HepG2 (cell line): ENCODE results near the gene PLD1. TPM values are rescaled to one million over a fixed set of nuclear protein-coding genes. Genes with fewer than 3 reads are reported as not detected.

Source experiments
- ATAC-seq: fragments of 200-7000 bp; cut with Tn5 transposase; 3 replicates; pipeline ENCODE4 v1.9.1; 2020; ENCODE audit warnings: mild to moderate bottlenecking, moderate library complexity
- BruUV-seq: library from RNA; stranded (reverse); fragments of 400-500 nt; replicated peaks from 2 replicates; lab custom pipeline; 2021; lab: Mats Ljungman, UMichigan
- CTCF ChIA-PET: fragments of 300-600 bp; formaldehyde crosslinking; extraction: SDS; loops from one replicate; lab custom pipeline; 2021; ENCODE audit warnings: low total read pairs, inconsistent platforms, low intra/inter-chr PET ratio; lab: Yijun Ruan, JAX
- POLR2A ChIA-PET: fragments of 350-600 bp; sonication (Branson Sonifier 250); formaldehyde crosslinking; loops from one replicate; lab custom pipeline; 2020; ENCODE audit warnings: antibody characterized with exemption, inconsistent platforms; lab: Yijun Ruan, JAX
- DNase-seq: peaks from one replicate; pipeline ENCODE4 v3.0.0-alpha.2; 2015; ENCODE audit warnings: low spot score
- FAIRE-seq: peaks from 3 replicates; lab custom pipeline; 2011; peaks lifted over from hg19 to GRCh38; lab: Jason Lieb, UNC
- H2AFZ ChIP-seq: one replicate; pipeline ENCODE4 v1.6.1; 2011; ENCODE audit warnings: low read length, inconsistent platforms
- H3K27ac ChIP-seq: fragments of 300-600 bp; 3 replicates; pipeline ENCODE4 v1.8.0; 2011; ENCODE audit warnings: mixed run types, mild to moderate bottlenecking, mixed read lengths, low read length, inconsistent platforms; ENCODE audit not compliant: insufficient read depth; ENCODE audit errors: extremely low read length
- H3K27me3 ChIP-seq, 2 experiments: fragments of 200-600 bp in 1 of 2; 2 replicates in 1 of 2; 3 replicates in 1 of 2; pipeline versions ENCODE4 v1.6.0 to v1.8.0; 2011; ENCODE audit warnings: low read length in 2 of 2, mild to moderate bottlenecking in 2 of 2, moderate library complexity in 2 of 2, inconsistent platforms in 1 of 2; ENCODE audit not compliant: insufficient read depth in 2 of 2, control insufficient read depth in 1 of 2
- H3K36me3 ChIP-seq, 2 experiments: fragments of 200-600 bp in 1 of 2; replicated peaks in 1 of 2; 2 replicates in 1 of 2; 3 replicates in 1 of 2; pipeline versions ENCODE4 v1.5.1 to v1.8.0; 2011; ENCODE audit warnings: low read length in 2 of 2, inconsistent platforms in 1 of 2; ENCODE audit not compliant: insufficient read depth in 2 of 2, control insufficient read depth in 1 of 2
- H3K4me1 ChIP-seq: 2 replicates; pipeline ENCODE4 v1.5.1; 2012; ENCODE audit warnings: low read length, inconsistent platforms; ENCODE audit not compliant: insufficient read depth
- H3K4me2 ChIP-seq: 2 replicates; pipeline ENCODE4 v1.6.0; 2011; ENCODE audit warnings: low read depth, low read length, inconsistent platforms
- H3K4me3 ChIP-seq, 3 experiments: fragments of 200-600 bp in 1 of 3; sonication (generic), shearing (Covaris generic) in 1 of 3; replicated peaks in 1 of 3; 2 replicates each; pipeline ENCODE4 v1.5.1; 2011 to 2016; ENCODE audit warnings: low read length in 3 of 3, inconsistent platforms in 2 of 3, low read depth in 2 of 3, mild to moderate bottlenecking in 2 of 3, control low read depth in 1 of 3, mixed read lengths in 1 of 3; ENCODE audit not compliant: insufficient read depth in 1 of 3
- H3K79me2 ChIP-seq: one replicate; pipeline ENCODE4 v1.6.1; 2011; ENCODE audit warnings: low read length, inconsistent platforms; ENCODE audit not compliant: insufficient read depth
- H3K9ac ChIP-seq: 2 replicates; pipeline ENCODE4 v1.6.0; 2011; ENCODE audit warnings: mild to moderate bottlenecking, low read depth, low read length, inconsistent platforms; ENCODE audit not compliant: insufficient read depth
- H3K9me3 ChIP-seq: 2 replicates; pipeline ENCODE4 v1.5.1; 2012; ENCODE audit warnings: mild to moderate bottlenecking, low read length
- H4K20me1 ChIP-seq: 2 replicates; pipeline ENCODE4 v1.6.0; 2011; ENCODE audit warnings: inconsistent platforms, mild to moderate bottlenecking, low read length, moderate library complexity; ENCODE audit not compliant: insufficient read depth
- ARHGAP35 ChIP-seq: sonication (generic); formaldehyde crosslinking; IDR thresholded peaks from 2 replicates; pipeline ENCODE4 v1.9.0; 2022; ENCODE audit warnings: mild to moderate bottlenecking, inconsistent platforms, moderate library complexity, missing genetic modification reagents, borderline replicate concordance
- ARID5B ChIP-seq: IDR thresholded peaks from 2 replicates; pipeline ENCODE4 v1.4.0; 2020; ENCODE audit warnings: mild to moderate bottlenecking, missing genetic modification reagents
- BCL6 ChIP-seq: IDR thresholded peaks from 2 replicates; pipeline ENCODE4 v1.6.1; 2016; ENCODE audit warnings: missing genetic modification reagents, missing compliant biosample characterization
- CEBPG ChIP-seq: IDR thresholded peaks from 2 replicates; pipeline ENCODE4 v1.6.1; 2016
- ETV5 ChIP-seq: IDR thresholded peaks from 2 replicates; pipeline ENCODE4 v1.6.1; 2018; ENCODE audit warnings: missing biosample characterization, missing genetic modification reagents, inconsistent platforms, borderline replicate concordance
- NR2F6 ChIP-seq, 2 experiments: IDR thresholded peaks; 2 replicates each; pipeline ENCODE4 v1.6.1; 2016; ENCODE audit warnings: antibody characterized with exemption in 1 of 2, mild to moderate bottlenecking in 1 of 2
- SATB2 ChIP-seq: sonication (generic); formaldehyde crosslinking; IDR thresholded peaks from 2 replicates; pipeline ENCODE4 v1.5.0; 2020; ENCODE audit warnings: missing genetic modification reagents
- SOX13 ChIP-seq, 3 experiments: fragments of 450-650 bp in 1 of 3; sonication (generic) in 1 of 3; formaldehyde crosslinking in 1 of 3; IDR thresholded peaks in 2 of 3; conservative IDR thresholded peaks in 1 of 3; 2 replicates each; pipeline versions ENCODE4 v1.5.0 to v1.6.1; 2016 to 2020; ENCODE audit warnings: antibody characterized with exemption in 1 of 3, mild to moderate bottlenecking in 1 of 3, missing compliant biosample characterization in 1 of 3, missing genetic modification reagents in 1 of 3, moderate library complexity in 1 of 3
- SOX5 ChIP-seq: IDR thresholded peaks from 2 replicates; pipeline ENCODE4 v1.6.1; 2016; ENCODE audit warnings: borderline replicate concordance
- TMF1 ChIP-seq: sonication (generic); formaldehyde crosslinking; IDR thresholded peaks from 2 replicates; pipeline ENCODE4 v1.8.1; 2022; ENCODE audit warnings: low read depth, missing genetic modification reagents
- ZNF264 ChIP-seq: sonication (generic); formaldehyde crosslinking; IDR thresholded peaks from 2 replicates; pipeline ENCODE4 v1.4.0; 2020; ENCODE audit warnings: missing genetic modification reagents
- ZNF292 ChIP-seq: sonication (generic); formaldehyde crosslinking; IDR thresholded peaks from 2 replicates; pipeline ENCODE4 v1.8.1; 2022; ENCODE audit warnings: mild to moderate bottlenecking, low read depth, missing genetic modification reagents, borderline replicate concordance
- WGBS: methylation state at CpG from one replicate; pipeline ENCODE4 v1.1.6; 2017; ENCODE audit warnings: low lambda C conversion rate; 5-methylcytosine and 5-hydroxymethylcytosine counted together
- in situ Hi-C: cut with HindIII; loops from 2 replicates; pipeline ENCODE4 v1.10.0; 2017; ENCODE audit warnings: low pct_unique_long_range_greater_than_20kb; ENCODE audit not compliant: extremely low pct_ligation_motif_present
- intact Hi-C: fragments of 100-400 bp; cut with micrococcal nuclease; formaldehyde crosslinking; loops from one replicate; pipeline ENCODE4 v1.10.0; 2022; ENCODE audit not compliant: unreplicated experiment
- polyA plus RNA-seq, 8 experiments: library from polyadenylated mRNA; depleted of rRNA in 3 of 8; stranded (reverse) in 7 of 8; unstranded in 1 of 8; fragments of >200 nt; fragmentation: Illumina TruSeq in 4 of 8; extraction: Trizol in 4 of 8; gene quantifications; 2 replicates each; pipeline versions ENCODE4 v1.2.1 to v1.2.3, GENCODE V29; 2011 to 2016; ENCODE audit warnings: low read depth in 4 of 8, missing spikeins in 1 of 8, mixed read lengths in 1 of 8; ENCODE audit not compliant: insufficient read depth in 1 of 8
- total RNA-seq, 5 experiments: library from RNA; depleted of rRNA; stranded (reverse); fragments of >200 nt; fragmentation: Illumina TruSeq; extraction: Trizol; gene quantifications; 2 replicates each; pipeline ENCODE4 v1.2.3, GENCODE V29; 2016; ENCODE audit warnings: low read depth in 1 of 5
- TF ChIP-seq, protein P1 (sequence below): sonication (generic); formaldehyde crosslinking; IDR thresholded peaks from 2 replicates; pipeline ENCODE4 v1.4.0; 2020; ENCODE audit warnings: missing genetic modification reagents, borderline replicate concordance
- TF ChIP-seq, protein P2 (sequence below): IDR thresholded peaks from 2 replicates; pipeline ENCODE4 v1.6.1; 2016; ENCODE audit warnings: low read depth

The PLD1 gene
- total and polyA plus RNA-seq, 2 of the 13 experiments (the other 11 are each of a cell fraction or from before 2014, with no cell fraction given): 27.1 to 59.4 TPM

DNA sequence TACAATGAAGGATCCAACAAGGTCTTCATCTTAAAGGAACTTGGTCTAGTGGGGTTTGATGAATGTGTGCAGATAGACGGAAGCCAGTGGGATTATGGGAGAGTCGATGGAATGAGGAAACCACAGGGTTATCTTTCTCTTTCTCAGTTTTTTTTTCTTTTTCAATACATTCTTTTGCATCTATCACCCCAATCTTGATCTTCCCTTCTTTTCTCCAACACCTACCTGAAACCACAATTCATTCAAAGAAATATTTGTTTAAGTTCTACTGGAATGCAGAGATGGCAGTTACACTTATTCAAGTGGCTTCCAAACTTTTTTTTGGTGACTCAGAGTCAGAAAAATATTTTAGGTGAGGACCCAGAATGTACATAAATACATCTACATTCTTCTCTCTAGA lies 34.6 kb upstream of the PLD1 start:
- Histone ChIP-seq H3K9ac (no peak overlapping the region), H3K4me1 (peaks cover 89% of the 10 kb centered on the region), H3K27ac (peak overlapping the region; percentile 100), H3K27me3 (no peaks in the 10 kb centered on the region), H3K4me2 (no peak overlapping the region), H3K4me3 (no peak overlapping the region), H4K20me1 (no peaks in the 10 kb centered on the region), H3K79me2 (peaks cover 16% of the 10 kb centered on the region), H2AFZ (no peak overlapping the region), H3K9me3 (no peaks in the 10 kb centered on the region), H3K36me3 (no peaks in the 10 kb centered on the region)
- FAIRE-seq (no peak), ATAC-seq (no peak), DNase-seq (peak; percentile 89)
- intact Hi-C loops (loop anchor here (10.0 kb wide), 1 partner anchor 110 kb away; no protein-coding TSS in a partner anchor), in situ Hi-C loops (loop anchor here (10.0 kb wide), 1 partner anchor 190 kb away; the partner anchor contains the start of gene FNDC3B)
- BruUV-seq: no TSS peak
- POLR2A ChIA-PET: no interaction called here
- 32% methylated on average over 2 of the region's 2 CpGs for WGBS
- CTCF ChIA-PET: no interaction called here
- TF ChIP-seq ETV5 (peak; percentile 16; the same call in 1 of the 2 replicates), ARHGAP35 (CRISPR knock-in tag) (no peak), SATB2 (CRISPR knock-in tag) (no peak), NR2F6 (IDR thresholded peaks at IDR 0.05) (no peak), NR2F6 (CRISPR knock-in tag; IDR thresholded peaks at IDR 0.05) (0 out of 2 replicates have a peak, but pooled peaks have one; percentile 21), ARID5B (peak; percentile 51; the same call in 1 of the 2 replicates), SOX13 (IDR thresholded peaks at IDR 0.05) (no peak), SOX13 (CRISPR knock-in tag; conservative IDR thresholded peaks at IDR 0.05 in 1 of 2, IDR thresholded peaks at IDR 0.05 in 1 of 2) (peak in 1 of 2 experiments; percentile 76; a peak in 2 of 4 replicates), SOX5 (CRISPR knock-in tag) (peak; percentile 42; the same call in 1 of the 2 replicates), BCL6 (CRISPR knock-in tag) (peak; percentile 34; the same call in 1 of the 2 replicates), ZNF264 (CRISPR knock-in tag) (no peak), ZNF292 (CRISPR knock-in tag) (no peak), CEBPG (CRISPR knock-in tag) (0 out of 2 replicates have a peak, but pooled peaks have one; percentile 10), TMF1 (CRISPR knock-in tag) (no peak)
- TF ChIP-seq, protein P1, sequence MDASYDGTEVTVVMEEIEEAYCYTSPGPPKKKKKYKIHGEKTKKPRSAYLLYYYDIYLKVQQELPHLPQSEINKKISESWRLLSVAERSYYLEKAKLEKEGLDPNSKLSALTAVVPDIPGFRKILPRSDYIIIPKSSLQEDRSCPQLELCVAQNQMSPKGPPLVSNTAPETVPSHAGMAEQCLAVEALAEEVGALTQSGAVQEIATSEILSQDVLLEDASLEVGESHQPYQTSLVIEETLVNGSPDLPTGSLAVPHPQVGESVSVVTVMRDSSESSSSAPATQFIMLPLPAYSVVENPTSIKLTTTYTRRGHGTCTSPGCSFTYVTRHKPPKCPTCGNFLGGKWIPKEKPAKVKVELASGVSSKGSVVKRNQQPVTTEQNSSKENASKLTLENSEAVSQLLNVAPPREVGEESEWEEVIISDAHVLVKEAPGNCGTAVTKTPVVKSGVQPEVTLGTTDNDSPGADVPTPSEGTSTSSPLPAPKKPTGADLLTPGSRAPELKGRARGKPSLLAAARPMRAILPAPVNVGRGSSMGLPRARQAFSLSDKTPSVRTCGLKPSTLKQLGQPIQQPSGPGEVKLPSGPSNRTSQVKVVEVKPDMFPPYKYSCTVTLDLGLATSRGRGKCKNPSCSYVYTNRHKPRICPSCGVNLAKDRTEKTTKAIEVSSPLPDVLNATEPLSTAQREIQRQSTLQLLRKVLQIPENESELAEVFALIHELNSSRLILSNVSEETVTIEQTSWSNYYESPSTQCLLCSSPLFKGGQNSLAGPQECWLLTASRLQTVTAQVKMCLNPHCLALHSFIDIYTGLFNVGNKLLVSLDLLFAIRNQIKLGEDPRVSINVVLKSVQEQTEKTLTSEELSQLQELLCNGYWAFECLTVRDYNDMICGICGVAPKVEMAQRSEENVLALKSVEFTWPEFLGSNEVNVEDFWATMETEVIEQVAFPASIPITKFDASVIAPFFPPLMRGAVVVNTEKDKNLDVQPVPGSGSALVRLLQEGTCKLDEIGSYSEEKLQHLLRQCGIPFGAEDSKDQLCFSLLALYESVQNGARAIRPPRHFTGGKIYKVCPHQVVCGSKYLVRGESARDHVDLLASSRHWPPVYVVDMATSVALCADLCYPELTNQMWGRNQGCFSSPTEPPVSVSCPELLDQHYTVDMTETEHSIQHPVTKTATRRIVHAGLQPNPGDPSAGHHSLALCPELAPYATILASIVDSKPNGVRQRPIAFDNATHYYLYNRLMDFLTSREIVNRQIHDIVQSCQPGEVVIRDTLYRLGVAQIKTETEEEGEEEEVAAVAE: no peak
- TF ChIP-seq, protein P2, sequence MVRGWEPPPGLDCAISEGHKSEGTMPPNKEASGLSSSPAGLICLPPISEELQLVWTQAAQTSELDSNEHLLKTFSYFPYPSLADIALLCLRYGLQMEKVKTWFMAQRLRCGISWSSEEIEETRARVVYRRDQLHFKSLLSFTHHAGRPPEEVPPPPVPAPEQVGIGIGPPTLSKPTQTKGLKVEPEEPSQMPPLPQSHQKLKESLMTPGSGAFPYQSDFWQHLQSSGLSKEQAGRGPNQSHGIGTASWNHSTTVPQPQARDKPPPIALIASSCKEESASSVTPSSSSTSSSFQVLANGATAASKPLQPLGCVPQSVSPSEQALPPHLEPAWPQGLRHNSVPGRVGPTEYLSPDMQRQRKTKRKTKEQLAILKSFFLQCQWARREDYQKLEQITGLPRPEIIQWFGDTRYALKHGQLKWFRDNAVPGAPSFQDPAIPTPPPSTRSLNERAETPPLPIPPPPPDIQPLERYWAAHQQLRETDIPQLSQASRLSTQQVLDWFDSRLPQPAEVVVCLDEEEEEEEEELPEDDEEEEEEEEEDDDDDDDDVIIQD (CRISPR knock-in tag): 0 out of 2 replicates have a peak, but pooled peaks have one; percentile 34
